Hindlimb muscle (tissue), 1 donor: ENCODE results near the gene LRRTM1. TPM values are rescaled to one million over a fixed set of nuclear protein-coding genes. Genes with fewer than 3 reads are reported as not detected.

Source experiments
- DNase-seq: peaks from one replicate; pipeline ENCODE4 v3.0.0-alpha.2; 2013
- polyA plus RNA-seq: library from polyadenylated mRNA; unstranded; fragments of 120-200 nt; gene quantifications from one replicate; pipeline ENCODE4 v1.2.1, GENCODE V29; 2013; ENCODE audit not compliant: insufficient read length

Gene LRRTM1, protein sequence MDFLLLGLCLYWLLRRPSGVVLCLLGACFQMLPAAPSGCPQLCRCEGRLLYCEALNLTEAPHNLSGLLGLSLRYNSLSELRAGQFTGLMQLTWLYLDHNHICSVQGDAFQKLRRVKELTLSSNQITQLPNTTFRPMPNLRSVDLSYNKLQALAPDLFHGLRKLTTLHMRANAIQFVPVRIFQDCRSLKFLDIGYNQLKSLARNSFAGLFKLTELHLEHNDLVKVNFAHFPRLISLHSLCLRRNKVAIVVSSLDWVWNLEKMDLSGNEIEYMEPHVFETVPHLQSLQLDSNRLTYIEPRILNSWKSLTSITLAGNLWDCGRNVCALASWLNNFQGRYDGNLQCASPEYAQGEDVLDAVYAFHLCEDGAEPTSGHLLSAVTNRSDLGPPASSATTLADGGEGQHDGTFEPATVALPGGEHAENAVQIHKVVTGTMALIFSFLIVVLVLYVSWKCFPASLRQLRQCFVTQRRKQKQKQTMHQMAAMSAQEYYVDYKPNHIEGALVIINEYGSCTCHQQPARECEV
- 0.48 TPM for polyA plus RNA-seq

DNA sequence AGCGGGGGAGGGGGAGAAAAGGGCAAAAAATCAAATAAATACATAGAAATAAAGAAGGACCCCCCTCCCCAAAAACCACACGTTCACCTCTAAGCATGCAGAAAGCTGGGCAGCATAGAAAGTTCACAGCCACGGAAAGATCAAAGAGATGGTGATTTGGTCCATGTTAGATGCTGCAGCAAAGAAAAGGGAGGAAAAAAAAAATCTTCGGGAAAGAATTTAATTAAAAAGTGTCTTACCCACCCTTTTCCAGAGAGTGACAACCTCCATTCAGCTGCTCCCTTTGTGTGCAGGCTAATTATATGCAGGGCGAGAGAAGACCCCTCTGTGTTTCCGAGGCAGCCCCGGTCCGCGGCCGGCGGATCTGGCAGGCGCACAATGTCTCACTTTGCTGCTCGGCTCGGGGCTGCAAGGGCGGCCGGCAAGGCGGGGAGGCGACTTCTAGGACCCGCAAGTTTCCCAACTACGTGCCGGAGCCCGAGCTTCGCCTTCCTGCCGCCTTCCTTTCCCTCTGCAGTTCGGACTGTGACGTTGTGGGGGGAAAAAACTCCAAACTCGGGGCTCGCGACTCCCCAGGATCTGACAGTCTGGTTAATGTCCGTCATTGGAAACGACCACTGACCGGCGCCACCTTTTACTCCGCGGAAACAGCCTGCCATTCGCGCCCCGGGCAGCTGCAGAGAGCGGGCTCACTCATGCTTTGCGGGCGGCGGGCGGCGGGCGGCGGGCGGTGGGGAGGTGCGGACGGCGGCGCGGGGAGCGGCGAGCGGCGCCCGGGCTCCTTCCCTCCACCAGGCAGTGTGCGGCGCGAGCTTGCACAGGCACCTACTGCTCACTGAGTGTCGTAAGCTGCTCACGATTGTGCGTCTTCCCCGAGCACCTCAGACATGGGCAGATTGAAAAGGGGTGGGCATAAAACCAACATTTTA, at the start of gene LRRTM1:
LRRTM1 (minus strand) TSS at position 844 of the 929 bp plus-strand sequence. CDS start 933 bp downstream, outside the sequence.
- DNase-seq = no peak

DNA sequence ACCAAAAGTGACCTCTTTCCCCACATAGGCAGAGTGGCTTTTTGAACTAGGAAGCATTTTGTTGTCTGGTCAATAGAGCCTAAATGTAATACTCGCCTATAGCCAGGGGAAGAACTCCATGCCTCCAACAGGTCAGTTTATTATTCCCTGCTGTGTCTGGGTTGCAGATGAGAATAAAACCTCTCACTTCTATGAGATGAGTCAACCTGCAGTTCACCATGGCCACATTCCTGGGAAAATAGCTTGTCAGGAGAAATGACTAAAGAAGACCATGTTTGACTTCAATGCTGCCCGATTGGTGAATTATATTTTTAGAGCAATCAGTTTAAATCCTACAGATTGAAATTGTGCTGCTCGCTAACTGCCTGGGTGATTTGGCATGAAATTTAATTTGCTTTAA, 46.7 kb upstream of the LRRTM1 start:
- no peak for DNase-seq

DNA sequence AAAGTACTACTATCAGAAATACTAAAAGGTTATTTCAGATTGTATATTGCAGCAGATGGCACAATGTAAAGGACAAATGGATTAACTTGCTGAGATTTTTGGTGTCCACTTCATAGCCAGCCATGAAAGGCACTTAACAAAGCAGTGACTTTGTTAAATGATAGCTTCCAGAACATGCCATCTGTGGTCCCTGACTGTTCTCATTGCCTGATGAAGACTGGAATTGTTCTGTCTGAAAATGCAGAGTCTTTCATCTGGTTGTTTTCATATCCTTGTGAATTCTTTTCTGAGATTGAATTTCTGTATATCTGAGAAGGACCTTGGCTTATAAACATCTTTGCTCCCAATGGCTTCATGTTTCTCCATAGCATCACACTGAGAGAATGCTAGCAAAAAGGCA, 44.4 kb upstream of the LRRTM1 start:
- DNase-seq = no peak

DNA sequence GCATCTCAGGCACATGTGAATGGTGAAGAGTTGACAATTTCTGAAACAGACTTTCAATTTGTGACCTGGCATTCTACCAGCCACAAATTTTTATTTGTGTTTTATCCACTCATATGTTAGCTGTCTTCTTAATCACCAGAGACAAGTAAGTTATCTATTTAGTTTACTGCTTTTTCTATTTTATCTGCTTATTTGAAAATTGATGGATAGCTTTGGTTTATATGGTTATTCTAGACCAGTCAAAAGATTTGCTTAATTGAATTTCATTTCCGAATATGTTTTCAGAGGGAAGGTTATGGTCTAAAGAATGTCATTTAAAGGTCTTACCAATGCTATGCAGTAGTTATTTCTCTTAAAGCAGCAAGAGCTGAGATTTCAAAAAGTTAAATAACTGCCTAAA, 43.5 kb upstream of the LRRTM1 start:
- DNase-seq = no peak

DNA sequence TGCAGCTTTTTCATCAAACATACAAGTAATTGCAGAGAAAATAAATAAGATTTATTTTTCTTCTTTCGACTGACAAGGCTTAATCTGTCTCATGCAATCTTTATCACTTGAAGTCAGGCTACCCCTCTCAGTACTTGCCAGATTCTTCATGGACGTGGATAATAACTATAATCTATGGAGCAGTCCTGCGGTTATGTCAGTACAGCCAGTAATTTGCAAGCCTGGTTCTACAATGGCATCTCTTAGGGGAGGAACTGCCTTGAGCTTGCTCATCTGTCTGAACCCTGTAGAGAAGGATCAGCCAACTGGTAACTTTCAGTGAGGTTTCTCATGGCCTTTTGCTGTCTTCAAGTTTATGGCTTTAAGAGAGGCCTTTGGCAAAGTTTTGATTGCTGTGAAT, 35.5 kb upstream of the LRRTM1 start:
- no peak for DNase-seq

DNA sequence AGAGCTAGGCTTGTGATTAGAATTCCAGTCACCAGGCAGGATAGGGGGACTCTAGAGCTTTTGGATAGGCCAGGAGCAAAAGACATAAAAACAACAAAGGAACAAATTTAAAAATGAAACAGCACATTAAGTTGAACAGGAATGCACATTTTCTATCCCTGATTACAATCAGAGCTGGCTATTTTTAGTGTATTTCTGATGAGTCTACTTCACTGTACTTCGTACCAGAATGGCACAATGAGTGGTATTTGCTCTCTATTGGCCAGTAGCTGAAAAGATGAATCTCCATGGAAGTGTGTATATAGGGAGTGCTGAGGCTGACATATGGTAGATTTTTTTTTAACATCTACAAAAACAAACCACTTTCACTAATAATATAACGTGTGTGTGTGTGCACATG, 34.2 kb upstream of the LRRTM1 start:
- DNase-seq = no peak

DNA sequence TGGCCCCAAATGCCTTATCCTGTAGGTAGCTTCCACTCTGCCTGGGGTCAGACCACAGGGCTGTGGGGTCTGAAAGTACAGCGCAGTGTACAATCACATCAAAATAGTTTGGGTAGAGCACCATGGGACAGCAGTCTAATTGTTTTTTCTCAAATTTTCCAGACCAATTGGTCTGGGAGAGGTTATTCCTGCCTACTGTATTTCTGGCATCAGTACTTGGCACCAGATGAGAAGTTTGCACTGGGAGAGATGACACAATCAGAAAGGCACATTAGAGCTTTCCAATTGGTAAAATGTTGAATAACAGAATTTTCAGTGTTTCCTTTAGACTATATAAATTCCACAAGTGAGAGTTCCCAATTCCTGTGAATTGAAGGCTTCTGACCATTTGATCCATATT, 30.9 kb upstream of the LRRTM1 start:
- no peak for DNase-seq

DNA sequence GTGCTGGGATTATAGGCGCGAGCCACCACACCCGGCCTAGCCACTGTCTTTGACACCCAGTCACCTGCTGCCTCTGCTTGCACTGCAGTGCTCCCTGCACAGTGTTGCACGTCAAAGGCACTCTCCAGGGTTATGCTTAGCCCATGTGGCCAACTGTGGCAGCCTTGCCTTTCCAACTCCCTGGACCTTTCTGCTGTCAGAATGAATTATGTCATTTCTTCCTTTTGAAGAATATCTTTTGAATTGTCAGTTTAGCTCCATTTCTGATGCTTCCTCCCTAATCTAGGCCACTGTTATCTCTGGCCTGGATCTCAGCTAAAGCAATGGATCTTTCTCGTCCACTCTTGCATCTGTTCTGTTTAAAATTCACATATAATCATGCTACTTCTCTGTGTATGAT, 29.3 kb upstream of the LRRTM1 start:
- DNase-seq = no peak

DNA sequence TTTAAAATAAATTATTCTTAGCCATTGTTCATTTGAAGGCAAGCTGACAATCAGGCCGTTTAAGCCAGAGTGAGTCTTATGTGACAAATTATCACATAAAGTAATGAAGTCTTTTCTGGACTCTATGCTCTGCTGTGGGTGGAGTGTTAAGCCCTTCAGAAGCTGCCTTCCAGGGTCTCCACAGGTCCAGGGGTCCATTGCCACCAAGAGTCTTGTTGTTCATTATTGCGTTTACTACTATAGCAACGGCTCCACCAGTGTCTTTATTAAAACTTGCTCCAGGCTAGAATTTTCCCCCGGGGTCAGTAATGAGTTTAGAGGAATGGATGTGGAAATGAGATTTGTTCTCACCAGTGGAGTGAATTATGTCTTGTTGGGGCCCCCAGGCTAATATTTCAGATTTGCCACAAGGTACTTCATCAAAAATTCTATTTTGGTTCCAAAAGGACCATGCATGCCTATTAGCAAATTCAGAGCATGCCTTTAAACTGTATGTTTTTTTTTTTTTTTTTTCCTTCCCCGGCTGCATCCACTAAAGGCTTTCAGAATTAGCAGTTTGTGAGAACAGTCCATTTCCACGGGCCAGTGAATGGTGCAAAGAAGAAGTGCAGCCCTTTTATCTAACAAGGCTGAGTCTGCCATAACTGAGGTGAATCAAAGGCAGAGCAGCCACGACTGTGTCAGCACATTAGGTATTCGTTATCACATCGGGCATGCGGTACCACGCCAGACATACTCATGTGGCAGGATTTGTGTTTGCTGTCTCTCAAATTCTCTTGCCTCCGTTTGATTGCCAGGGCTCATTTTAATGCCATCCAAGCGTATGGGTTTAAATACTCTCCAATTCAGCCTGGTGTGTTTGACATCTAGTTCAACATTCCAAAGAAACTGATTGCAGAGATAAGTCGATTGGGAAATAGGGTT, 26.2 kb upstream of the LRRTM1 start:
- no peak for DNase-seq

DNA sequence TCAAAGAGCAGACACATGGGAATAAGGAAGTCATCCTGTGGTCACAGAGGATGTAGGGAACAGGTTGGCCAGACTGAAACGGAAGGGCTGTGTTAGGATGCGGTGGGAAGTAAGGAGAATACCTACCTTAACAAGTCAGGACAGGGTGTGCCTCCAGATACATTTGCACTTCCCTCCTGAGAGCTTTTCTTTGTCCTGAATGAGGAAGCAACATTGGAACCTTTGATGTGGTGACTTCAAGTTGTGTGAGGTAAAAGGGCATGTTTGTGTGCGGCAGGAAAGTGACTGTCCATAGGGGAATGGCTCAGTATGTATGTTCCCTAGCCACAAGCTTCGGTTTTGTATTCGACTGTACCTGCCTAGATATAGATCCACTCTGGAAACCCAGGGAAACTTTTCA, 24.9 kb upstream of the LRRTM1 start:
- no peak for DNase-seq

DNA sequence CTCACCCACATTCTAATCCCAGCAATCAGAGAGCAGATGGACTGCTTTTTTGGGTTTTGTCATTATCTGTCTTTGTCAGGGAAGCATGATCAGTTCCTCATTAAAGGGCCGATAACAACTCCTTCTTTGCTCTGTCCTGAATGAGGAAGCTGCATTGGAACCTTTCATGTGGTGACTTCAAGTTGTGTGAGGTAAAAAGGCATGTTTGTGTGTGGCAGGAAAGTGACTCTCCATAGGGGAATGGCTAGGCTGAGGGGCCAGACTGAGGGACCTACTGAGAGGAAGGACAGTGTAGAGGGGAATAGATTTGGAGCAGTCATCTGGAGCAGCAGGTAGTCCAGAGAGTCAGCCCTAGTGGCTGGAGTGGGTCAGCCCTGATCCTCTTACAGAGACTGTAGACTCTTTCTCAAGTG, 23.6 kb upstream of the LRRTM1 start:
- DNase-seq = no peak

DNA sequence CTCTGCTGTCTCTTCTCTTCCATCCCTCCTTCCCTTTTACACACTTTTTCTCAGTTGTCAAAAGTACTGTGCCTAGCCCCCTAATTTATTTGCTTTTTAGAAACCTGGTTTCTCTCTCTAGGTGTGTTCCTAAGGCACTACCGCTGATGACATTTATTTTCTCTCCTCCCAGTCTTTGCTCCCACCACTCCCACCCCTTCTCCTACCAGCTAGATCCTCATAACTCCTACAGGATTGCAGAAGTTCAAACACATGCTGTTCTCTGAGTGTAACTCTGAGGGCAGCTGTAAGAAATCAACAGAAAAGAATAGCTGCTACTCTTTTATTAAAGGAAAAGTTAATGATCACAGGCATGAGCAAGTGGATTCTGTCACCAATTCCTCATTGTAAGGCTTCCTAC, 22.3 kb upstream of the LRRTM1 start:
- no peak for DNase-seq

DNA sequence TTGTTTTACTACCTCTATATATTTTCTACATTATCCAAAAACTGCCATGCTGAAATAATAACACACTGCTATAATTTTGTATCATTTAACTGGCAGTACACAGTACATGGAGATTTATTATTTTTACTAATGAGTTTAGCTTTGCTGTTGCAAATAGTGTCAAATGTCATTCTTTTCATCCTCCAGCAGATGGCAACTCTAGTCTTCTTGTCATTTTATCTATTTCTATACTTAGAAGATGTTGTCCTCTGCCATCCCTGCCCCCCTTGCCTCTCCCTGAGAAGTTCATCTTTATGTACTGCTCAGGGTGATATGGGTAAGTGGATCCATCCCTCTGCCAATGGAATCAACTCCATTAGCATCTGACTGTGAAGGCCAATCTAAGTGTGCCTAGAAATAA, 21.7 kb upstream of the LRRTM1 start:
- DNase-seq = no peak

DNA sequence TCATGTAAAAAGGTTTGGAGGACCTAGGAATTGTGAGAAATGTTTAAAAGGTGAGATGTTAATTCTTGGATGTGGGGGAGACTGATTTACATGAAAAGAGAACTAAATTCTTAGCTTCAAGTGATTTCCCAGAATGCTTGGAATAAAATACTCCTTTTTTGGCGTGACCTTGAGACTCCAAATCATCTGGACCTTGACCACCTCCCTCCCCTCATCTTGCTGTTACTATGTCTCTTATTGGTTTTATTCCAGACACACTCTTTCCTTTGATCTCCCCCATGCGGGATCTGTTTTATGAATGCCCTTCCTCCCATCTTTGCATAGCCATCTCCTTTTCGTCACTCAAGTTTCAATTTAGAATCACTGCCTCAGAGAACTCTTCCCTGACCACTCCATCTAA, 20.0 kb upstream of the LRRTM1 start:
- no peak for DNase-seq

DNA sequence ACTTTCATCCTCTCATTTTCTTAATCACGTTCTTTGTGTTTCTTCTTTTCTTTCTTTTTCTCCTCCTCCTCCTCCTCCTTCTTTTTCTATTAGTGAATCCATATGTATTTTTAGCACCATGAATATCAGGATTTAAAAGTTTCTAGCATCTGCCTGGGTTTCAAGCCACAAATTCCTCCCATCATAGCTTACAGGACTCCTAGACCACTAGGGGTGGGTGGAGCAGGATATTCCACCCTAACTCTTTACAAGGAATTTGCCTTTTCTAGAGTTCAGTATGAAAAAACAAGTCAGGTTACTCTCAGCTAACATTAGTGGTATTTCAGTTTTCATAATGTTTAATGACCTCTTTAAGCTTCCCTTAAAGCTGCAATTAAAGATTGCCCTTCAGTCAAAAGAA, 19.1 kb upstream of the LRRTM1 start:
- no peak for DNase-seq

DNA sequence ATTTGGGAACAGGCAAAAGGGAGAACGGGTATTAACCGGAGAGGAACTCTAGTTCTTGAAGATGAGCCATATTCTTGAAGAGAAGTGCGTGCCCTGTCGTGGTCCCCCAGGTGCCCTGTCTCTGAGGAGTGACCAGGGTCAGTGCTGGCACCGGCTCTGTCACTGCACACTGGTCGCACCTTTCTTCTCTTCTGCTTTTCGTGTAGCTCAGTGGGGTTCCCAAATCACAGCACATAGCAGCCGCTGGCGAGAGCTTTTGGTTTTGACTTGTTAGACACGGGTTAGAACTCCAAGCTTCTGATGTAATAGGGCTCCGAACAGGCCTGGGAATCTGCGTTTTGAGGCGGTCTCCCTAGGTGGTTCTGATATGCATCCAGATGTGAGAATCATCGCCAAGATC, 18.4 kb upstream of the LRRTM1 start:
- no peak for DNase-seq

DNA sequence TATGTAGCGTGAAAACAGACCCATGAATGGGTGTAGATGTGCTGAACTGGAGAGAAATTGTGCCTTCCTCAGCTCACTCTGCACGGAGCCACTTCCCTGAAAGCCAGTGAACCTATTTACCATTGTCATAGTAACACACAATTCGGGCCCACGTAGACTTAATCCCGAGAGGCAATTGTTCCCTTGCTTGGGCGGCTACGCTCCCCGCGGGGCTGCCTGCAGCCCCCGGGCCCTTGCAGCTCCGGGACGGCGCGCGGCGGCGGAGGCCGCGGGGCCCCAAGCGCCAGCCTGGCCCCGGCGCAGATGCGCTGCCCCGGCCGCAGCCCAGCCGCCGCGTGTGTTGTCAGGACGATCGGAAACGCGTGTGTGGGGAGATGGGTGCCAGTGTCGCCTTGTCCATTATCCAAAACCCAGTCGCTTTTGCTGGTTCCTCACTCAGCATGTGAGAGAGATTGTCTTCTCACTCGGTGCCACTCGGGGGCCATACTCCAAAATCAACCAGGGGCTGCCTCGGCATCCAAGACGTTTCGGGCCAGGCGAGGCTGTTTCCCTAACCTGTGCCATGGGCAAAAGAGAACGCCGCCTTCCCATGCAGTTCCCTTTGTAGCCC, 17.9 kb upstream of the LRRTM1 start:
- no peak for DNase-seq

DNA sequence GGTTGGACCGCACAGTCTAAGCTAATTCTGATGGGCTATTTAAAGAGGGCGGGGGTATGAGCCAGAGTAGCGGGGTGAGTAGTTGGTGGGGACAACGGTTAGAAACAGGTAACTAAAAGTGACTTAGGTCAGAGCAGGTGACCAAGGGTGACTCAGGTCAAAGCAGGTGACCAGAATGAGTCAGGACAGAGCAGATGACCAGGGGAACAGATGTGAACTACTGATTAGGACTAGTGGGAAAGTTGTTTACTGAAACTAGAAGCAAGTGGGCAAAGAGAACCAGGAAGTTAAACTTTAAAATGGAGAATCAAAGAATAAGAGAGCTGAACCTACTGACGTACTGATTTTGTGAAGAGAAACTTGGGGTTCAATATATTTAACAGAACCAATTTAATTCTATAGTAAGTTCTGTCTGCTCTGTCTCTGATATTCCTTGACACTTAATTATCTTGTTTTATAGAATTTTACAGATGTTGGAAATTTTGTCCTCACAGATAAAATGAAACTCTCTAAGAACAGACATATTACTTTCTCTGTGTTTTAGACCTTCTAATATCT, 7.8 kb upstream of the LRRTM1 start:
- DNase-seq = no peak

DNA sequence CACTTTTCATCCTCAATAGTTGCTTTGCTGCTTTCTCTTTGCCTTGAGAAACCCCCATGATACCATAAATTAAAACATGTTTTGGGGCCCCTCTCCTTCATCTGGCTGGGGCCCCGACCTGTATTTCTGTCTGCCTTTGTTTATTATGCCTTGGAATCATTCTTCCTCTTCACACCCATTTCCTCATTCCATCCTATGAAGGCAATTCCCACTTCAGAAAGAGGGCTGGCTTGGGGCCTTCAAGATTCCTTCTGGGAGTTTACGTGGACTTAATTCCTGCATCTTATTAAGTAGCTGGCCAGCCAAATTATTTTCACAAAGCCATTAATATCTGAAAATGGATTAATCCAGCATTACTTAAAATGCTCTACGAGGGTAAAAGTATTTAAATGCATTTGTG, 6.8 kb upstream of the LRRTM1 start:
- DNase-seq = no peak

DNA sequence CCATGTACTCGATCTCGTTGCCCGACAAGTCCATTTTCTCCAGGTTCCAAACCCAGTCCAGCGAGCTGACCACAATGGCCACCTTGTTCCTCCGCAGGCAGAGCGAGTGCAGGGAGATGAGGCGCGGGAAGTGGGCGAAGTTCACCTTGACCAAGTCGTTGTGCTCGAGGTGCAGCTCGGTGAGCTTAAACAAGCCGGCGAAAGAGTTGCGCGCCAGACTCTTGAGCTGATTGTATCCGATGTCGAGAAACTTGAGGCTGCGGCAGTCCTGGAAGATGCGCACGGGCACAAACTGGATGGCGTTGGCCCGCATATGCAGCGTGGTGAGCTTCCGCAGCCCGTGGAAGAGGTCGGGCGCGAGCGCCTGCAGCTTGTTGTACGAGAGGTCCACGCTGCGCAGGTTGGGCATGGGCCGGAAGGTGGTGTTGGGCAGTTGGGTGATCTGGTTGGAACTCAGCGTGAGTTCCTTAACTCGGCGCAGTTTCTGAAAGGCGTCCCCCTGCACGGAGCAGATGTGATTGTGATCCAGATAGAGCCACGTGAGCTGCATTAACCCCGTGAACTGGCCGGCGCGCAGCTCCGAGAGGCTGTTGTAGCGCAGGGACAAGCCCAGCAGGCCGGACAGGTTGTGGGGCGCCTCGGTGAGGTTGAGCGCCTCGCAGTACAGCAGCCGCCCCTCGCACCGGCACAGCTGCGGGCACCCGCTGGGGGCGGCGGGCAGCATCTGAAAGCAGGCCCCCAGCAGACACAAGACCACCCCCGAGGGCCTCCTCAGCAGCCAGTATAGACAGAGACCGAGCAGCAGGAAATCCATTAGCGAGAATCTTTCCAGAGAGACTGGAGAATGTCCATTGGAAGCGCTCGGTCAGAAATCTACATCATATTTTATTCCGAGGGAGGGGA, 1.3 kb downstream of the LRRTM1 start:
- no peak for DNase-seq
